Measurements from ENCODE around the gene TMEM221. TPM values are rescaled to one million over a fixed set of nuclear protein-coding genes. Genes with fewer than 3 reads are reported as not detected.
A peak's percentile ranks its signal among the peaks of the same experiment; 100 is the strongest.

The TMEM221 gene
- total and polyA plus RNA-seq, 9 of the 15 experiments (the other 6 are each of a cell fraction or from before 2014, with no cell fraction given), result 0.06 to 0.35 TPM; not detected in 7

DNA sequence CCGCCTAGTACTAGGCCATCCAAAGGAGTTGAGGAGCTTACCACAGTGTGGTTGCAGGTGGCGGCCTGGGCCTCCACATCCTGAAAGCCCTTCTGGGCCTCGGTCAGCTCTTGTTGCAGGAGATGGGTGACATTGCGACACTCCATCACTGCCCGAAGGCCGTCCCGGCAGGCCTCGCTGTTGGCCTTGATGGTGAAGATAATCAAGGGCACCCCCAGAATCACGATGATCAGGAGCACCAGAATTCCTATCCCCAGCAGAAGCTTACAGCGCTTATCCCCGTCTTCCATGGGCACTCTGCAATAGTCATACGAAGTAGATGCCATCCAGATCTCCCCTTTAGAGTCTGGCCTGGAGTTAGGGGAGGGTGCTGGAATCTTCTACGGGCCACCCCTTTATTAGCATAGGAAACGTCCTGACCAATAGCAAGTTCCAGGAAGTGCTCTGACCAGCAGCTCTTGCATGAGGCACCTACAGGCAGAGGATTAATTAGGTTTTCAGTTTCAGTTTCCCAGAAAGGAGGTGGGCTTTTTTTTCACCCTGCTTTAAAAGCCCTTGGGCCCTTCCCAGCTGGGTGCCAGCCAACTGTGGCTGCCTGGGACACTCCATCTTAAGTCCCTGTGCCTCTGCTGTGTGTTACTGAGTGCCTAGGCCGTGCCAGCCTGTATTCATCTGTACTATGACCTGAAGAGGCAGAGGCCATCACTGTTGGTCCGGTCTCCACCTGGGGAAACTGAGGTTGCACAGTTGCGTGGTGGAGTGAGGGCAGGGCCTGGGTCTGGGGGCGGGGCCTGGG lies 43.0 kb downstream of the TMEM221 start, which contains the start of gene BST2 (continued):
- TF ChIP-seq VEZF1 (CRISPR knock-in tag; IDR thresholded peaks at IDR 0.05) (peak; percentile 22; the same call in 1 of the 2 replicates), ATF6 (CRISPR knock-in tag; IDR thresholded peaks at IDR 0.05) (no peak), DDX20 (tag; IDR thresholded peaks at IDR 0.05; ENCODE audit: low read depth) (no peak), PRPF4 (IDR thresholded peaks at IDR 0.05; ENCODE audit: insufficient read depth, low read depth, low read length, poor library complexity, severe bottlenecking) (no peak), HEY1 (CRISPR knock-in tag; IDR thresholded peaks at IDR 0.05; ENCODE audit: borderline replicate concordance) (no peak), CEBPG (CRISPR knock-in tag; IDR thresholded peaks at IDR 0.05) (peak; percentile 92), CEBPG (tag; conservative IDR thresholded peaks at IDR 0.05 in 1 of 2, IDR thresholded peaks at IDR 0.05 in 1 of 2) (peak; percentile 89 to 97), PTBP1 (IDR thresholded peaks at IDR 0.05; ENCODE audit: low read depth, low read length) (no peak; the same call in 1 of the 2 replicates), SMAD2 (IDR thresholded peaks at IDR 0.05; ENCODE audit: low read depth, low read length) (no peak), ZNF41 (CRISPR knock-in tag; conservative IDR thresholded peaks at IDR 0.05) (no peak), KLF1 (tag; IDR thresholded peaks at IDR 0.05) (no peak), NFIC (IDR thresholded peaks at IDR 0.05) (peak; percentile 82), EP300 (IDR thresholded peaks at IDR 0.05; ENCODE audit: low read length) (no peak), NFXL1 (CRISPR knock-in tag; IDR thresholded peaks at IDR 0.05) (no peak), ZNF311 (CRISPR knock-in tag; IDR thresholded peaks at IDR 0.05) (no peak), ERF (CRISPR knock-in tag; IDR thresholded peaks at IDR 0.05) (no peak), ZNF124 (CRISPR knock-in tag; IDR thresholded peaks at IDR 0.05) (no peak), TBL1XR1 (IDR thresholded peaks at IDR 0.05; ENCODE audit: low read length in 2 of 2) (no peak), ZNF444 (CRISPR knock-in tag; IDR thresholded peaks at IDR 0.05) (no peak)
- TF ChIP-seq, protein P1, sequence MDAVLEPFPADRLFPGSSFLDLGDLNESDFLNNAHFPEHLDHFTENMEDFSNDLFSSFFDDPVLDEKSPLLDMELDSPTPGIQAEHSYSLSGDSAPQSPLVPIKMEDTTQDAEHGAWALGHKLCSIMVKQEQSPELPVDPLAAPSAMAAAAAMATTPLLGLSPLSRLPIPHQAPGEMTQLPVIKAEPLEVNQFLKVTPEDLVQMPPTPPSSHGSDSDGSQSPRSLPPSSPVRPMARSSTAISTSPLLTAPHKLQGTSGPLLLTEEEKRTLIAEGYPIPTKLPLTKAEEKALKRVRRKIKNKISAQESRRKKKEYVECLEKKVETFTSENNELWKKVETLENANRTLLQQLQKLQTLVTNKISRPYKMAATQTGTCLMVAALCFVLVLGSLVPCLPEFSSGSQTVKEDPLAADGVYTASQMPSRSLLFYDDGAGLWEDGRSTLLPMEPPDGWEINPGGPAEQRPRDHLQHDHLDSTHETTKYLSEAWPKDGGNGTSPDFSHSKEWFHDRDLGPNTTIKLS (IDR thresholded peaks at IDR 0.05; ENCODE audit: borderline replicate concordance, low read depth), result no peak
- TF ChIP-seq, protein P2, sequence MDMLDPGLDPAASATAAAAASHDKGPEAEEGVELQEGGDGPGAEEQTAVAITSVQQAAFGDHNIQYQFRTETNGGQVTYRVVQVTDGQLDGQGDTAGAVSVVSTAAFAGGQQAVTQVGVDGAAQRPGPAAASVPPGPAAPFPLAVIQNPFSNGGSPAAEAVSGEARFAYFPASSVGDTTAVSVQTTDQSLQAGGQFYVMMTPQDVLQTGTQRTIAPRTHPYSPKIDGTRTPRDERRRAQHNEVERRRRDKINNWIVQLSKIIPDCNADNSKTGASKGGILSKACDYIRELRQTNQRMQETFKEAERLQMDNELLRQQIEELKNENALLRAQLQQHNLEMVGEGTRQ (CRISPR knock-in tag; IDR thresholded peaks at IDR 0.05), result no peak

Measured in K562 (cell line).